IMR-90 (cell line): ENCODE results near the gene ANKRD45.
"Not testable (repeated sequence)": the region's sequence is repeated elsewhere in the genome, so short reads cannot be mapped to it uniquely, and the experiment has no call there.

Experiments used
- BHLHE40 ChIP-seq: fragments of 150-350 bp; IDR thresholded peaks from 2 replicates; pipeline ENCODE4 v1.6.1; 2016; ENCODE audit warnings: mild to moderate bottlenecking, low read depth, low read length
- CEBPB ChIP-seq: IDR thresholded peaks from 2 replicates; pipeline ENCODE4 v1.6.1; 2012; ENCODE audit warnings: low read depth, low read length, improper control_type of control experiment
- MAZ ChIP-seq: IDR thresholded peaks from 2 replicates; pipeline ENCODE4 v1.6.1; 2012; ENCODE audit warnings: low read depth, mild to moderate bottlenecking, low read length, improper control_type of control experiment, moderate library complexity, borderline replicate concordance
- MXI1 ChIP-seq: IDR thresholded peaks from 2 replicates; pipeline ENCODE4 v1.6.1; 2012; ENCODE audit warnings: low read depth, mild to moderate bottlenecking, low read length, moderate library complexity, borderline replicate concordance
- POLR2A ChIP-seq: IDR thresholded peaks from 2 replicates; pipeline ENCODE4 v1.6.1; 2012; ENCODE audit warnings: mild to moderate bottlenecking, low read depth, low read length
- RAD21 ChIP-seq: IDR thresholded peaks from 2 replicates; pipeline ENCODE4 v1.6.1; 2012; ENCODE audit warnings: low read length, improper control_type of control experiment
- RCOR1 ChIP-seq: IDR thresholded peaks from 2 replicates; pipeline ENCODE4 v1.6.1; 2012; ENCODE audit warnings: mild to moderate bottlenecking, low read length, improper control_type of control experiment; ENCODE audit not compliant: insufficient replicate concordance
- TF ChIP-seq, protein P1 (sequence below): conservative IDR thresholded peaks from 2 replicates; pipeline ENCODE4 v1.5.1; 2012; ENCODE audit warnings: mild to moderate bottlenecking, low read depth, low read length, improper control_type of control experiment

DNA sequence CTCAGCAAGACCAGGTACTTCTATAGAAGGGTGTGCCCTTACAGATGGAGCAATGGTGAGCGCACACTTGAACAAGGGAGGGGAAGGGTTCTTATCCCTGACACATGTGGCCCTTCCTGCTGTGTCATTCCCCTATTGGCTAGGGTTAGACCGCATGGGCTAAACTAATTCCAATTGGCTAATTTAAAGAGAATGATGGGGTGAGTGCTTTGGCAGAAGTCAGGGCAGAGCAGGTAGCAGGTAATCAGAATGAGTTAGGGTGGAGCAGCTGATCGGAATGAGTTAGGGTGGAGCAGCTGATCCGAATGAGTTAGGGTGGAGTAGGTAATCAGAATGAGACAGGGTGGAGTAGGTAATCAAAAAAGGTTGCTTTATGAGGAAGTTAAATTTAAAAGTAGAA lies 14.2 kb upstream of the ANKRD45 start:
- TF ChIP-seq MXI1, POLR2A, MAZ, BHLHE40, CEBPB, RAD21, RCOR1: not testable (repeated sequence)
- TF ChIP-seq, protein P1, sequence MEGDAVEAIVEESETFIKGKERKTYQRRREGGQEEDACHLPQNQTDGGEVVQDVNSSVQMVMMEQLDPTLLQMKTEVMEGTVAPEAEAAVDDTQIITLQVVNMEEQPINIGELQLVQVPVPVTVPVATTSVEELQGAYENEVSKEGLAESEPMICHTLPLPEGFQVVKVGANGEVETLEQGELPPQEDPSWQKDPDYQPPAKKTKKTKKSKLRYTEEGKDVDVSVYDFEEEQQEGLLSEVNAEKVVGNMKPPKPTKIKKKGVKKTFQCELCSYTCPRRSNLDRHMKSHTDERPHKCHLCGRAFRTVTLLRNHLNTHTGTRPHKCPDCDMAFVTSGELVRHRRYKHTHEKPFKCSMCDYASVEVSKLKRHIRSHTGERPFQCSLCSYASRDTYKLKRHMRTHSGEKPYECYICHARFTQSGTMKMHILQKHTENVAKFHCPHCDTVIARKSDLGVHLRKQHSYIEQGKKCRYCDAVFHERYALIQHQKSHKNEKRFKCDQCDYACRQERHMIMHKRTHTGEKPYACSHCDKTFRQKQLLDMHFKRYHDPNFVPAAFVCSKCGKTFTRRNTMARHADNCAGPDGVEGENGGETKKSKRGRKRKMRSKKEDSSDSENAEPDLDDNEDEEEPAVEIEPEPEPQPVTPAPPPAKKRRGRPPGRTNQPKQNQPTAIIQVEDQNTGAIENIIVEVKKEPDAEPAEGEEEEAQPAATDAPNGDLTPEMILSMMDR = not testable (repeated sequence)
